ENCODE measurements around the gene SGF29.

Gene SGF29

GRCh38 chr16:28574925-28575324, 21.2 kb downstream of the SGF29 start:
- Histone ChIP-seq H3K27ac (no peak overlapping the region), H3K4me3 (ENCODE audit: low read depth, low read length) (no peak overlapping the region), H3K9me3 (ENCODE audit: severe bottlenecking) (no peaks in the 10 kb centered on the region), H3K36me3 (peaks cover 6% of the 10 kb centered on the region), H3K27me3 (ENCODE audit: insufficient read depth, low read depth, severe bottlenecking) (no peaks in the 10 kb centered on the region)
- DNase-seq, result no peak
- no peak for TF ChIP-seq CTCF (IDR thresholded peaks at IDR 0.05; ENCODE audit: low read depth, low read length)

GRCh38 chr16:28575446-28576109, 21.9 kb downstream of the SGF29 start:
- no peak for TF ChIP-seq CTCF (IDR thresholded peaks at IDR 0.05; ENCODE audit: low read depth, low read length)
- Histone ChIP-seq H3K4me3 (ENCODE audit: low read depth, low read length) (no peak overlapping the region), H3K27me3 (ENCODE audit: insufficient read depth, low read depth, severe bottlenecking) (no peaks in the 10 kb centered on the region), H3K36me3 (peaks cover 6% of the 10 kb centered on the region), H3K9me3 (ENCODE audit: severe bottlenecking) (no peaks in the 10 kb centered on the region), H3K27ac (no peak overlapping the region)
- DNase-seq, result no peak

GRCh38 chr16:28580726-28581315, 27.1 kb downstream of the SGF29 start:
- Histone ChIP-seq H3K27ac (no peak overlapping the region), H3K4me3 (ENCODE audit: low read depth, low read length) (no peak overlapping the region), H3K9me3 (ENCODE audit: severe bottlenecking) (no peaks in the 10 kb centered on the region), H3K36me3 (peaks cover 35% of the 10 kb centered on the region), H3K27me3 (ENCODE audit: insufficient read depth, low read depth, severe bottlenecking) (no peaks in the 10 kb centered on the region)
- TF ChIP-seq CTCF (IDR thresholded peaks at IDR 0.05; ENCODE audit: low read depth, low read length), result no peak
- DNase-seq, result no peak

GRCh38 chr16:28585674-28586073, 32.0 kb downstream of the SGF29 start:
- no peak overlapping the region for H3K4me3 ChIP-seq (ENCODE audit: low read depth, low read length)
- peaks cover 53% of the 10 kb centered on the region for H3K36me3 ChIP-seq
- H3K9me3 ChIP-seq (ENCODE audit: severe bottlenecking), result no peaks in the 10 kb centered on the region
- H3K27ac ChIP-seq, result no peak overlapping the region
- H3K27me3 ChIP-seq (ENCODE audit: insufficient read depth, low read depth, severe bottlenecking), result no peaks in the 10 kb centered on the region
- DNase-seq, result no peak
- TF ChIP-seq CTCF (IDR thresholded peaks at IDR 0.05; ENCODE audit: low read depth, low read length), result no peak

GRCh38 chr16:28586466-28586865, 32.7 kb downstream of the SGF29 start:
- H3K36me3 ChIP-seq, result peaks cover 53% of the 10 kb centered on the region
- no peak overlapping the region for H3K27ac ChIP-seq
- TF ChIP-seq CTCF (IDR thresholded peaks at IDR 0.05; ENCODE audit: low read depth, low read length), result no peak

GRCh38 chr16:28587386-28587785, 33.7 kb downstream of the SGF29 start:
- Histone ChIP-seq H3K27ac (no peak overlapping the region), H3K36me3 (peaks cover 48% of the 10 kb centered on the region), H3K27me3 (ENCODE audit: insufficient read depth, low read depth, severe bottlenecking) (no peaks in the 10 kb centered on the region), H3K4me3 (ENCODE audit: low read depth, low read length) (no peak overlapping the region), H3K9me3 (ENCODE audit: severe bottlenecking) (no peaks in the 10 kb centered on the region)
- TF ChIP-seq CTCF (IDR thresholded peaks at IDR 0.05; ENCODE audit: low read depth, low read length), result no peak
- no peak for DNase-seq

More at GRCh38 chr16:28586466-28586865, 32.7 kb downstream of the SGF29 start:
- DNase-seq, result no peak
- no peaks in the 10 kb centered on the region for H3K27me3 ChIP-seq (ENCODE audit: insufficient read depth, low read depth, severe bottlenecking)
- no peak overlapping the region for H3K4me3 ChIP-seq (ENCODE audit: low read depth, low read length)
- H3K9me3 ChIP-seq (ENCODE audit: severe bottlenecking), result no peaks in the 10 kb centered on the region
